Ishikawa (cell line): ENCODE measurements around the gene MSH5.

ENCODE experiments used
- CEBPB ChIP-seq: IDR thresholded peaks from 2 replicates; pipeline ENCODE4 v1.6.1; 2012
- CREB1 ChIP-seq: IDR thresholded peaks from 2 replicates; pipeline ENCODE4 v1.6.1; 2012; ENCODE audit warnings: low read depth
- EGR1 ChIP-seq: IDR thresholded peaks from 2 replicates; pipeline ENCODE4 v1.6.1; 2012
- EP300 ChIP-seq: IDR thresholded peaks from 2 replicates; pipeline ENCODE4 v1.6.1; 2012; ENCODE audit warnings: borderline replicate concordance
- FOXM1 ChIP-seq: IDR thresholded peaks from 2 replicates; pipeline ENCODE4 v1.6.1; 2012; ENCODE audit warnings: low read depth, borderline replicate concordance
- MAX ChIP-seq: IDR thresholded peaks from 2 replicates; pipeline ENCODE4 v1.6.1; 2012
- RAD21 ChIP-seq: IDR thresholded peaks from 2 replicates; pipeline ENCODE4 v1.6.1; 2012; ENCODE audit warnings: low read depth
- REST ChIP-seq: IDR thresholded peaks from 2 replicates; pipeline ENCODE4 v1.6.1; 2012; ENCODE audit warnings: low read depth, mild to moderate bottlenecking
- TAF1 ChIP-seq: IDR thresholded peaks from 2 replicates; pipeline ENCODE4 v1.6.1; 2012; ENCODE audit warnings: low read depth, mild to moderate bottlenecking
- TCF12 ChIP-seq: IDR thresholded peaks from 2 replicates; pipeline ENCODE4 v1.6.1; 2012; ENCODE audit warnings: low read depth
- TEAD4 ChIP-seq: IDR thresholded peaks from 2 replicates; pipeline ENCODE4 v1.6.1; 2012
- USF1 ChIP-seq: IDR thresholded peaks from 2 replicates; pipeline ENCODE4 v1.6.1; 2012
- YY1 ChIP-seq: IDR thresholded peaks from 2 replicates; pipeline ENCODE4 v1.6.1; 2012; ENCODE audit warnings: low read depth
- ZBTB7A ChIP-seq: IDR thresholded peaks from 2 replicates; pipeline ENCODE4 v1.6.1; 2012; ENCODE audit warnings: low read depth

- TF ChIP-seq TEAD4, result no peak
- TF ChIP-seq EP300, result no peak
- TF ChIP-seq YY1, result no peak
- no peak for TF ChIP-seq CEBPB
- TF ChIP-seq REST, result no peak
- TF ChIP-seq RAD21, result no peak
- TF ChIP-seq TAF1, result no peak
- no peak for TF ChIP-seq MAX
- TF ChIP-seq EGR1, result no peak
- TF ChIP-seq TCF12, result no peak
- TF ChIP-seq CREB1, result no peak
- TF ChIP-seq ZBTB7A, result no peak
- no peak for TF ChIP-seq USF1
- no peak for TF ChIP-seq FOXM1
Observed at GRCh38 chr6:31777667-31778050, 37.9 kb downstream of the MSH5 start.
